ENCODE results near the gene ZNF385D. TPM values are rescaled to one million over a fixed set of nuclear protein-coding genes. Genes with fewer than 3 reads are reported as not detected.

ZNF385D gene
- total RNA-seq, 1 experiment from 2014 or later = not detected

- Histone ChIP-seq H3K4me1 (ENCODE audit: control insufficient read depth in 1 of 2, insufficient read depth in 2 of 2, low read length in 2 of 2) (no peaks in the 10 kb centered on the region), H3K27me3 (ENCODE audit: insufficient read depth, low read length) (no peaks in the 10 kb centered on the region), H3K4me3 (replicated peaks in 1 of 2; ENCODE audit: low read depth in 1 of 2, low read length in 2 of 2) (no peak overlapping the region), H3K9me2 (ENCODE audit: insufficient read depth) (no peaks in the 10 kb centered on the region), H3K27ac (ENCODE audit: low read depth, low read length) (no peak overlapping the region), H3K79me2 (ENCODE audit: insufficient read depth, low read length) (no peaks in the 10 kb centered on the region), H3K4me2 (ENCODE audit: low read length) (no peak overlapping the region), H3K36me3 (ENCODE audit: control insufficient read depth in 1 of 2, insufficient read depth in 2 of 2, low read length in 2 of 2) (no peaks in the 10 kb centered on the region), H3K9me3 (ENCODE audit: control insufficient read depth in 1 of 2, insufficient read depth in 1 of 2, low read depth in 1 of 2, low read length in 2 of 2) (peaks cover 6 to 10% of the 10 kb centered on the region in 2 experiments; a peak in 2 of 4 replicates), H3K9ac (ENCODE audit: low read length) (no peak overlapping the region), H4K20me1 (ENCODE audit: insufficient read depth) (no peaks in the 10 kb centered on the region), H2AFZ (ENCODE audit: low read depth, low read length, poor library complexity, severe bottlenecking) (no peak overlapping the region)
- POLR2A ChIA-PET = no interaction called here
- no TSS peak for BruUV-seq (replicated peaks)
- TF ChIP-seq CBX3 (IDR thresholded peaks at IDR 0.05; ENCODE audit: low read depth) (no peak), ZNF274 (IDR thresholded peaks at IDR 0.05; ENCODE audit: low read depth, low read length) (no peak), YY1 (IDR thresholded peaks at IDR 0.05; ENCODE audit: extremely low read depth, insufficient replicate concordance, low read depth, low read length) (no peak), SP1 (IDR thresholded peaks at IDR 0.05; ENCODE audit: low read depth) (no peak), JUND (IDR thresholded peaks at IDR 0.05) (no peak), EGR1 (IDR thresholded peaks at IDR 0.05; ENCODE audit: low read depth) (no peak), EZH2 (IDR thresholded peaks at IDR 0.05) (no peak)
- TF ChIP-seq, protein P1, sequence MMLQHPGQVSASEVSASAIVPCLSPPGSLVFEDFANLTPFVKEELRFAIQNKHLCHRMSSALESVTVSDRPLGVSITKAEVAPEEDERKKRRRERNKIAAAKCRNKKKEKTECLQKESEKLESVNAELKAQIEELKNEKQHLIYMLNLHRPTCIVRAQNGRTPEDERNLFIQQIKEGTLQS (IDR thresholded peaks at IDR 0.05) = no peak
- TF ChIP-seq, protein P2, sequence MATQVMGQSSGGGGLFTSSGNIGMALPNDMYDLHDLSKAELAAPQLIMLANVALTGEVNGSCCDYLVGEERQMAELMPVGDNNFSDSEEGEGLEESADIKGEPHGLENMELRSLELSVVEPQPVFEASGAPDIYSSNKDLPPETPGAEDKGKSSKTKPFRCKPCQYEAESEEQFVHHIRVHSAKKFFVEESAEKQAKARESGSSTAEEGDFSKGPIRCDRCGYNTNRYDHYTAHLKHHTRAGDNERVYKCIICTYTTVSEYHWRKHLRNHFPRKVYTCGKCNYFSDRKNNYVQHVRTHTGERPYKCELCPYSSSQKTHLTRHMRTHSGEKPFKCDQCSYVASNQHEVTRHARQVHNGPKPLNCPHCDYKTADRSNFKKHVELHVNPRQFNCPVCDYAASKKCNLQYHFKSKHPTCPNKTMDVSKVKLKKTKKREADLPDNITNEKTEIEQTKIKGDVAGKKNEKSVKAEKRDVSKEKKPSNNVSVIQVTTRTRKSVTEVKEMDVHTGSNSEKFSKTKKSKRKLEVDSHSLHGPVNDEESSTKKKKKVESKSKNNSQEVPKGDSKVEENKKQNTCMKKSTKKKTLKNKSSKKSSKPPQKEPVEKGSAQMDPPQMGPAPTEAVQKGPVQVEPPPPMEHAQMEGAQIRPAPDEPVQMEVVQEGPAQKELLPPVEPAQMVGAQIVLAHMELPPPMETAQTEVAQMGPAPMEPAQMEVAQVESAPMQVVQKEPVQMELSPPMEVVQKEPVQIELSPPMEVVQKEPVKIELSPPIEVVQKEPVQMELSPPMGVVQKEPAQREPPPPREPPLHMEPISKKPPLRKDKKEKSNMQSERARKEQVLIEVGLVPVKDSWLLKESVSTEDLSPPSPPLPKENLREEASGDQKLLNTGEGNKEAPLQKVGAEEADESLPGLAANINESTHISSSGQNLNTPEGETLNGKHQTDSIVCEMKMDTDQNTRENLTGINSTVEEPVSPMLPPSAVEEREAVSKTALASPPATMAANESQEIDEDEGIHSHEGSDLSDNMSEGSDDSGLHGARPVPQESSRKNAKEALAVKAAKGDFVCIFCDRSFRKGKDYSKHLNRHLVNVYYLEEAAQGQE (IDR thresholded peaks at IDR 0.05; ENCODE audit: low read depth) = no peak
- RAD21 ChIA-PET (ENCODE audit: low non-redundant PET in 1 of 2, low total read pairs in 2 of 2, uncharacterized antibody in 2 of 2, unreplicated experiment in 2 of 2) = no interaction called here
- CTCF ChIA-PET = no interaction called here
- ATAC-seq (no peak), DNase-seq (ENCODE audit: low read depth, low spot score) (no peak)
- intact Hi-C loops (cut with micrococcal nuclease) = no loop called here
Measured at GRCh38 chr3:21463319-21463718, 287.7 kb downstream of the ZNF385D start.

Data from HCT116 (cell line).